GM23338 (cell line): ENCODE measurements around the gene CBFA2T2. TPM values are rescaled to one million over a fixed set of nuclear protein-coding genes. Genes with fewer than 3 reads are reported as not detected.

ENCODE experiments used
- ATAC-seq: fragments of 200-7000 bp; cut with Tn5 transposase; 3 replicates; pipeline ENCODE4 v1.9.1; 2020
- DNase-seq: peaks from one replicate; pipeline ENCODE4 v3.0.0-alpha.2; 2015; ENCODE audit warnings: low spot score
- H2AFZ ChIP-seq: fragments of 200-600 bp; sonication (generic); 2 replicates; pipeline ENCODE4 v1.8.0; 2016; ENCODE audit warnings: antibody characterized with exemption, mild to moderate bottlenecking, moderate library complexity
- H3F3A ChIP-seq: fragments of 200-600 bp; sonication (generic); replicated peaks from 2 replicates; pipeline ENCODE4 v1.8.0; 2017; ENCODE audit warnings: antibody characterized with exemption, mixed run types, low read depth
- H3K27ac ChIP-seq: fragments of 200-600 bp; sonication (generic); 2 replicates; pipeline ENCODE4 v1.6.1; 2016; ENCODE audit warnings: low read depth
- H3K27me3 ChIP-seq: fragments of 200-600 bp; sonication (generic); 2 replicates; pipeline ENCODE4 v1.8.0; 2016; ENCODE audit warnings: mild to moderate bottlenecking, mixed run types, moderate library complexity; ENCODE audit not compliant: insufficient read depth
- H3K36me3 ChIP-seq: fragments of 200-600 bp; sonication (generic); 2 replicates; pipeline ENCODE4 v1.8.0; 2016; ENCODE audit warnings: mild to moderate bottlenecking; ENCODE audit not compliant: insufficient read depth
- H3K4me1 ChIP-seq: fragments of 200-600 bp; sonication (generic); 2 replicates; pipeline ENCODE4 v1.8.0; 2016; ENCODE audit warnings: mild to moderate bottlenecking, moderate library complexity; ENCODE audit not compliant: insufficient read depth
- H3K4me2 ChIP-seq: fragments of 200-600 bp; sonication (generic); 2 replicates; pipeline ENCODE4 v1.7.1; 2017; ENCODE audit warnings: mixed run types
- H3K4me3 ChIP-seq: fragments of 200-600 bp; sonication (generic); 2 replicates; pipeline ENCODE4 v1.6.1; 2016; ENCODE audit warnings: mixed run types
- H3K79me2 ChIP-seq: fragments of 200-600 bp; sonication (generic); replicated peaks from 2 replicates; pipeline ENCODE4 v1.8.0; 2017; ENCODE audit warnings: mild to moderate bottlenecking; ENCODE audit not compliant: insufficient read depth
- H3K9me2 ChIP-seq: fragments of 200-600 bp; sonication (generic); 2 replicates; pipeline ENCODE4 v1.8.0; 2017; ENCODE audit not compliant: insufficient read depth
- H4K20me1 ChIP-seq: fragments of 200-600 bp; sonication (generic); replicated peaks from 2 replicates; pipeline ENCODE4 v1.8.0; 2017; ENCODE audit warnings: mild to moderate bottlenecking; ENCODE audit not compliant: insufficient read depth
- H3K27ac Mint-ChIP-seq: 2 replicates; pipeline ENCODE4 v1.8.0; 2020; ENCODE audit warnings: inconsistent platforms, mild to moderate bottlenecking, moderate library complexity, mixed read lengths
- H3K27me3 Mint-ChIP-seq: 3 replicates; pipeline ENCODE4 v1.8.0; 2022; ENCODE audit warnings: low read depth, mild to moderate bottlenecking, moderate library complexity, mixed read lengths, inconsistent platforms; ENCODE audit not compliant: insufficient read depth, poor library complexity
- H3K36me3 Mint-ChIP-seq: 3 replicates; pipeline ENCODE4 v1.8.0; 2021; ENCODE audit warnings: low read depth, mild to moderate bottlenecking, inconsistent platforms, moderate library complexity, mixed read lengths
- H3K4me1 Mint-ChIP-seq: 3 replicates; pipeline ENCODE4 v1.8.0; 2020; ENCODE audit warnings: mild to moderate bottlenecking, inconsistent platforms, mixed read lengths
- H3K4me3 Mint-ChIP-seq: 3 replicates; pipeline ENCODE4 v1.8.0; 2021; ENCODE audit warnings: moderate library complexity, mild to moderate bottlenecking, inconsistent platforms, mixed read lengths
- H3K9me3 Mint-ChIP-seq: 3 replicates; pipeline ENCODE4 v1.8.0; 2020; ENCODE audit warnings: moderate library complexity, mild to moderate bottlenecking, inconsistent platforms, mixed read lengths
- CREB1 ChIP-seq: fragments of 250-450 bp; sonication (Bioruptor Pico); IDR thresholded peaks from 2 replicates; pipeline ENCODE4 v1.5.0; 2020; ENCODE audit warnings: low read depth, mild to moderate bottlenecking, moderate library complexity
- EZH2 ChIP-seq: fragments of 200-600 bp; sonication (generic); IDR thresholded peaks from one replicate; pipeline ENCODE4 v1.8.0; 2017; ENCODE audit warnings: antibody characterized with exemption, mild to moderate bottlenecking, low read depth; ENCODE audit not compliant: unreplicated experiment
- EZH2phosphoT487 ChIP-seq: fragments of 200-600 bp; sonication (generic); IDR thresholded peaks from one replicate; pipeline ENCODE4 v1.8.1; 2018; ENCODE audit warnings: antibody characterized with exemption; ENCODE audit not compliant: unreplicated experiment
- JUNB ChIP-seq: IDR thresholded peaks from one replicate; pipeline ENCODE4 v1.6.1; 2016; ENCODE audit warnings: antibody characterized with exemption; ENCODE audit not compliant: unreplicated experiment
- NANOG ChIP-seq: IDR thresholded peaks from 2 replicates; pipeline ENCODE4 v1.6.1; 2016; ENCODE audit warnings: antibody characterized with exemption, borderline replicate concordance
- POLR2AphosphoS5 ChIP-seq: IDR thresholded peaks from 2 replicates; pipeline ENCODE4 v1.6.1; 2016; ENCODE audit warnings: antibody characterized with exemption, low read depth
- STAT1 ChIP-seq: IDR thresholded peaks from one replicate; pipeline ENCODE4 v1.6.1; 2016; ENCODE audit warnings: antibody characterized with exemption; ENCODE audit not compliant: unreplicated experiment
- ZNF114 ChIP-seq: fragments of 250-450 bp; sonication (Bioruptor Pico); IDR thresholded peaks from 2 replicates; pipeline ENCODE4 v1.5.0; 2020; ENCODE audit warnings: mild to moderate bottlenecking, moderate library complexity
- ZNF331 ChIP-seq: fragments of 250-450 bp; sonication (Bioruptor Pico); IDR thresholded peaks from 2 replicates; pipeline ENCODE4 v1.5.0; 2020; ENCODE audit warnings: low read depth, mild to moderate bottlenecking, moderate library complexity
- polyA plus RNA-seq: library from polyadenylated mRNA; unstranded; fragments of >200 nt; fragmentation: Nextera tagmentation; extraction: Ambion mirVana; gene quantifications from 2 replicates; pipeline ENCODE4 v1.2.1, GENCODE V29; 2016
- total RNA-seq: library from RNA; depleted of rRNA; stranded (reverse); fragments of >200 nt; shearing (Covaris generic); gene quantifications from 2 replicates; pipeline ENCODE4 v1.2.3, GENCODE V29; 2014
- TF ChIP-seq, protein P1 (sequence below): fragments of 250-450 bp; sonication (Bioruptor Pico); IDR thresholded peaks from 2 replicates; pipeline ENCODE4 v1.5.0; 2020; ENCODE audit warnings: mild to moderate bottlenecking, moderate library complexity
- TF ChIP-seq, protein P2 (sequence below), 2 experiments: fragments of 200-600 bp in 1 of 2; sonication (generic) in 1 of 2; conservative IDR thresholded peaks; 2 replicates each; pipeline versions ENCODE4 v1.5.1 to v1.6.1; 2016 to 2017; ENCODE audit warnings: antibody characterized with exemption in 2 of 2, low read depth in 2 of 2, mild to moderate bottlenecking in 2 of 2, moderate library complexity in 1 of 2

Gene CBFA2T2
- total and polyA plus RNA-seq, 2 experiments from 2014 or later = 12.7 to 15.8 TPM

DNA sequence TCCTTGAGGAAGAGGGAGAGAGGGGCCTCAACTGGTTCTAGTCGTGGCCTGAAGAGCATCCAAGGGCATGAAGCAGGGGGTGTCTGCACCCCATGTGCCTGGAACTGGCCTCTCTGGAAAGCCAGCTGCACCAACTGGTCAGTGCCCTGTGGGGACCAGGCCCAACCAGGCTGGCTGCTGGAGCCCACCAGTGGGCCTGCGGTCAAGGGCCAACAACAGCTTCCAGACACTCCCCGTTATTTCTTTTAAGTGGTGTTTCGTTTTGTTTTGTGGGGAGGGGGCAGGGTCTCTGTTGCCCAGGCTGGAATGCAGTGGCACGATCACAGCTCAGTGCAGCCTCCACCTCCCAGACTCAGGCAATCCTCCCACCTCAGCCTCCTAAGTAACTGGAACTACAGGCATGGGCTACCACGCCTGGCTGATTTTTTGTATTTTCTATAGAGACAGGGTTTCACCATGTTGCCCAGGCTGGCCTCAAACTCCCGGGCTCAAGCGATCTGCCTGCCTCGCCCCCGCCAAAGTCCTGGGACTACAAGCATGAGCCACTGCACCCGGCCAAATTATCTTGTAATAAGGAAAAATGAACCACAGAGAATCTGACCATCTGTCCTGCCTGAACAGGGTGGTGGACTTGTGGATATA is 160.3 kb downstream of the CBFA2T2 start:
- H3K9me3 Mint-ChIP-seq = no peaks in the 10 kb centered on the region; the same call in 2 of the 3 replicates

DNA sequence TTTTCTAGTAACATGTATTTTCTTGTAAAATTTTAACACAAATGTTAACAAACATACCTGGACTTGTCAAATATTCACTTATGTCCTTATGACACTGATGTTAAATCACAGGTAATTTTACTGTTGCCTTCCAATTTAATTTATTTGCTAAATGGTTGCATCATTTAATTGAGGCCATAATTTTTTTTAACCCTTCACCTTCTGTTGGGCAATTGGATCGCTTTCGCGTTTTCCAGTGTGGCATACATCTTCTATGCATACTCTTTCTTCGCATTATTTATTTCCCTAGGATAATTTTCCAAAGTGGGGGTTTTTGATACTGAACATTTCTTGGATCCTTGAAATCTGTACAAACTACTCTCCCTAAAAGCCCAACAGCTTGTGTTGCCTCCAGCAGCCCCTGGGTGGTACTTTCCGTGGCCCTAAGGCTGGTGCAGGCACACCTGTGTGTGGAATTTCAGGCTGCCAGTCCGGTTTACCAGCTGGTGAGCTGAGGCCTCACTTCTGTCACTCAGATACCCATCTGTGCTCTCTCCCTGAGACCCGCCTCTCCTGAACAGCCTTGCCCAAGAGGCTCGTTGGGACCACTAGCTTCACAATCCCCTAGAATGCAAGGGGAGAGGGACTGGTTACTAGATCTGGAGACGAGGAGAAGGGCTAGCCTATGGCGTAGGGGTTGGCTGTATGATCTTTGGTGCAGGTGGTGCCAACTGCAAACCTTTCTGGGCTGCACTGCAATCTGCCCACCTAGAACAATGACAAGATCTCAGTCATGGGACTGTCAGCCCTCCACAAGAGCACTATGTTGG is 161.1 kb downstream of the CBFA2T2 start:
- H3K27me3 ChIP-seq = no peaks in the 10 kb centered on the region
- no peaks in the 10 kb centered on the region for H3K36me3 ChIP-seq
- H2AFZ ChIP-seq = no peak overlapping the region
- DNase-seq (no peak), ATAC-seq (no peak)
- no peaks in the 10 kb centered on the region for H3K9me2 ChIP-seq
- H3K27ac ChIP-seq = no peak overlapping the region
- H3K4me1 ChIP-seq = no peaks in the 10 kb centered on the region; the same call in 1 of the 2 replicates
- Mint-ChIP-seq H3K27me3 (peaks cover 4% of the 10 kb centered on the region), H3K9me3 (no peaks in the 10 kb centered on the region; the same call in 2 of the 3 replicates), H3K27ac (no peak overlapping the region; the same call in 1 of the 2 replicates), H3K36me3 (peaks cover 2% of the 10 kb centered on the region; the same call in 1 of the 3 replicates), H3K4me3 (no peak overlapping the region), H3K4me1 (peaks cover 21% of the 10 kb centered on the region; the same call in 2 of the 3 replicates)
- no peak overlapping the region for H3K4me2 ChIP-seq
- no peaks in the 10 kb centered on the region for H4K20me1 ChIP-seq
- H3F3A ChIP-seq = no peaks in the 10 kb centered on the region
- no peaks in the 10 kb centered on the region for H3K79me2 ChIP-seq
- no peak overlapping the region for H3K4me3 ChIP-seq
- TF ChIP-seq CREB1 (no peak), STAT1 (no peak), NANOG (no peak), JUNB (no peak), ZNF114 (no peak), POLR2AphosphoS5 (no peak), EZH2 (no peak), ZNF331 (CRISPR knock-in tag) (no peak)
- TF ChIP-seq, protein P1, sequence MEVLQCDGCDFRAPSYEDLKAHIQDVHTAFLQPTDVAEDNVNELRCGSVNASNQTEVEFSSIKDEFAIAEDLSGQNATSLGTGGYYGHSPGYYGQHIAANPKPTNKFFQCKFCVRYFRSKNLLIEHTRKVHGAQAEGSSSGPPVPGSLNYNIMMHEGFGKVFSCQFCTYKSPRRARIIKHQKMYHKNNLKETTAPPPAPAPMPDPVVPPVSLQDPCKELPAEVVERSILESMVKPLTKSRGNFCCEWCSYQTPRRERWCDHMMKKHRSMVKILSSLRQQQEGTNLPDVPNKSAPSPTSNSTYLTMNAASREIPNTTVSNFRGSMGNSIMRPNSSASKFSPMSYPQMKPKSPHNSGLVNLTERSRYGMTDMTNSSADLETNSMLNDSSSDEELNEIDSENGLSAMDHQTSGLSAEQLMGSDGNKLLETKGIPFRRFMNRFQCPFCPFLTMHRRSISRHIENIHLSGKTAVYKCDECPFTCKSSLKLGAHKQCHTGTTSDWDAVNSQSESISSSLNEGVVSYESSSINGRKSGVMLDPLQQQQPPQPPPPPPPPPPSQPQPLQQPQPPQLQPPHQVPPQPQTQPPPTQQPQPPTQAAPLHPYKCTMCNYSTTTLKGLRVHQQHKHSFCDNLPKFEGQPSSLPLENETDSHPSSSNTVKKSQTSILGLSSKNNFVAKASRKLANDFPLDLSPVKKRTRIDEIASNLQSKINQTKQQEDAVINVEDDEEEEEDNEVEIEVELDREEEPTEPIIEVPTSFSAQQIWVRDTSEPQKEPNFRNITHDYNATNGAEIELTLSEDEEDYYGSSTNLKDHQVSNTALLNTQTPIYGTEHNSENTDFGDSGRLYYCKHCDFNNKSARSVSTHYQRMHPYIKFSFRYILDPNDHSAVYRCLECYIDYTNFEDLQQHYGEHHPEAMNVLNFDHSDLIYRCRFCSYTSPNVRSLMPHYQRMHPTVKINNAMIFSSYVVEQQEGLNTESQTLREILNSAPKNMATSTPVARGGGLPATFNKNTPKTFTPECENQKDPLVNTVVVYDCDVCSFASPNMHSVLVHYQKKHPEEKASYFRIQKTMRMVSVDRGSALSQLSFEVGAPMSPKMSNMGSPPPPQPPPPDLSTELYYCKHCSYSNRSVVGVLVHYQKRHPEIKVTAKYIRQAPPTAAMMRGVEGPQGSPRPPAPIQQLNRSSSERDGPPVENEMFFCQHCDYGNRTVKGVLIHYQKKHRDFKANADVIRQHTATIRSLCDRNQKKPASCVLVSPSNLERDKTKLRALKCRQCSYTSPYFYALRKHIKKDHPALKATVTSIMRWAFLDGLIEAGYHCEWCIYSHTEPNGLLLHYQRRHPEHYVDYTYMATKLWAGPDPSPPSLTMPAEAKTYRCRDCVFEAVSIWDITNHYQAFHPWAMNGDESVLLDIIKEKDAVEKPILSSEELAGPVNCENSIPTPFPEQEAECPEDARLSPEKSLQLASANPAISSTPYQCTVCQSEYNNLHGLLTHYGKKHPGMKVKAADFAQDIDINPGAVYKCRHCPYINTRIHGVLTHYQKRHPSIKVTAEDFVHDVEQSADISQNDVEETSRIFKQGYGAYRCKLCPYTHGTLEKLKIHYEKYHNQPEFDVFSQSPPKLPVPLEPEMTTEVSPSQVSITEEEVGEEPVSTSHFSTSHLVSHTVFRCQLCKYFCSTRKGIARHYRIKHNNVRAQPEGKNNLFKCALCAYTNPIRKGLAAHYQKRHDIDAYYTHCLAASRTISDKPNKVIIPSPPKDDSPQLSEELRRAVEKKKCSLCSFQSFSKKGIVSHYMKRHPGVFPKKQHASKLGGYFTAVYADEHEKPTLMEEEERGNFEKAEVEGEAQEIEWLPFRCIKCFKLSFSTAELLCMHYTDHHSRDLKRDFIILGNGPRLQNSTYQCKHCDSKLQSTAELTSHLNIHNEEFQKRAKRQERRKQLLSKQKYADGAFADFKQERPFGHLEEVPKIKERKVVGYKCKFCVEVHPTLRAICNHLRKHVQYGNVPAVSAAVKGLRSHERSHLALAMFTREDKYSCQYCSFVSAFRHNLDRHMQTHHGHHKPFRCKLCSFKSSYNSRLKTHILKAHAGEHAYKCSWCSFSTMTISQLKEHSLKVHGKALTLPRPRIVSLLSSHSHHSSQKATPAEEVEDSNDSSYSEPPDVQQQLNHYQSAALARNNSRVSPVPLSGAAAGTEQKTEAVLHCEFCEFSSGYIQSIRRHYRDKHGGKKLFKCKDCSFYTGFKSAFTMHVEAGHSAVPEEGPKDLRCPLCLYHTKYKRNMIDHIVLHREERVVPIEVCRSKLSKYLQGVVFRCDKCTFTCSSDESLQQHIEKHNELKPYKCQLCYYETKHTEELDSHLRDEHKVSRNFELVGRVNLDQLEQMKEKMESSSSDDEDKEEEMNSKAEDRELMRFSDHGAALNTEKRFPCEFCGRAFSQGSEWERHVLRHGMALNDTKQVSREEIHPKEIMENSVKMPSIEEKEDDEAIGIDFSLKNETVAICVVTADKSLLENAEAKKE (CRISPR knock-in tag) = no peak
- TF ChIP-seq, protein P2, sequence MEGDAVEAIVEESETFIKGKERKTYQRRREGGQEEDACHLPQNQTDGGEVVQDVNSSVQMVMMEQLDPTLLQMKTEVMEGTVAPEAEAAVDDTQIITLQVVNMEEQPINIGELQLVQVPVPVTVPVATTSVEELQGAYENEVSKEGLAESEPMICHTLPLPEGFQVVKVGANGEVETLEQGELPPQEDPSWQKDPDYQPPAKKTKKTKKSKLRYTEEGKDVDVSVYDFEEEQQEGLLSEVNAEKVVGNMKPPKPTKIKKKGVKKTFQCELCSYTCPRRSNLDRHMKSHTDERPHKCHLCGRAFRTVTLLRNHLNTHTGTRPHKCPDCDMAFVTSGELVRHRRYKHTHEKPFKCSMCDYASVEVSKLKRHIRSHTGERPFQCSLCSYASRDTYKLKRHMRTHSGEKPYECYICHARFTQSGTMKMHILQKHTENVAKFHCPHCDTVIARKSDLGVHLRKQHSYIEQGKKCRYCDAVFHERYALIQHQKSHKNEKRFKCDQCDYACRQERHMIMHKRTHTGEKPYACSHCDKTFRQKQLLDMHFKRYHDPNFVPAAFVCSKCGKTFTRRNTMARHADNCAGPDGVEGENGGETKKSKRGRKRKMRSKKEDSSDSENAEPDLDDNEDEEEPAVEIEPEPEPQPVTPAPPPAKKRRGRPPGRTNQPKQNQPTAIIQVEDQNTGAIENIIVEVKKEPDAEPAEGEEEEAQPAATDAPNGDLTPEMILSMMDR (conservative IDR thresholded peaks at IDR 0.05; ENCODE audit: low read depth in 2 of 2) = no peak

More for the DNA sequence above, 160.3 kb downstream of the CBFA2T2 start:
- ATAC-seq (no peak), DNase-seq (no peak)
- Histone ChIP-seq H3K4me2 (no peak overlapping the region), H3K4me3 (no peak overlapping the region), H3F3A (no peaks in the 10 kb centered on the region), H4K20me1 (no peaks in the 10 kb centered on the region), H3K27me3 (no peaks in the 10 kb centered on the region), H3K79me2 (no peaks in the 10 kb centered on the region), H3K4me1 (no peaks in the 10 kb centered on the region; the same call in 1 of the 2 replicates), H2AFZ (no peak overlapping the region), H3K27ac (no peak overlapping the region), H3K9me2 (no peaks in the 10 kb centered on the region), H3K36me3 (no peaks in the 10 kb centered on the region)
- Mint-ChIP-seq H3K4me1 (peaks cover 21% of the 10 kb centered on the region; the same call in 2 of the 3 replicates), H3K27ac (no peak overlapping the region), H3K36me3 (peaks cover 8% of the 10 kb centered on the region; the same call in 2 of the 3 replicates), H3K4me3 (no peak overlapping the region), H3K27me3 (peaks cover 4% of the 10 kb centered on the region)
- no peak for TF ChIP-seq EZH2phosphoT487
- TF ChIP-seq ZNF114 = no peak
- TF ChIP-seq JUNB = no peak
